GM19193 (cell line): ENCODE results near the gene APOL1.

Source experiments
- POLR2A ChIP-seq: IDR thresholded peaks from 4 replicates; pipeline ENCODE4 v1.6.1; 2011; ENCODE audit not compliant: insufficient read depth, insufficient read length; ENCODE audit errors: extremely low read depth

APOL1 gene

GRCh38 chr22:36286096-36286957 is 33.4 kb downstream of the APOL1 start:
- TF ChIP-seq POLR2A = no peak

GRCh38 chr22:36287881-36288515 is 35.1 kb downstream of the APOL1 start:
- no peak for TF ChIP-seq POLR2A

DNA sequence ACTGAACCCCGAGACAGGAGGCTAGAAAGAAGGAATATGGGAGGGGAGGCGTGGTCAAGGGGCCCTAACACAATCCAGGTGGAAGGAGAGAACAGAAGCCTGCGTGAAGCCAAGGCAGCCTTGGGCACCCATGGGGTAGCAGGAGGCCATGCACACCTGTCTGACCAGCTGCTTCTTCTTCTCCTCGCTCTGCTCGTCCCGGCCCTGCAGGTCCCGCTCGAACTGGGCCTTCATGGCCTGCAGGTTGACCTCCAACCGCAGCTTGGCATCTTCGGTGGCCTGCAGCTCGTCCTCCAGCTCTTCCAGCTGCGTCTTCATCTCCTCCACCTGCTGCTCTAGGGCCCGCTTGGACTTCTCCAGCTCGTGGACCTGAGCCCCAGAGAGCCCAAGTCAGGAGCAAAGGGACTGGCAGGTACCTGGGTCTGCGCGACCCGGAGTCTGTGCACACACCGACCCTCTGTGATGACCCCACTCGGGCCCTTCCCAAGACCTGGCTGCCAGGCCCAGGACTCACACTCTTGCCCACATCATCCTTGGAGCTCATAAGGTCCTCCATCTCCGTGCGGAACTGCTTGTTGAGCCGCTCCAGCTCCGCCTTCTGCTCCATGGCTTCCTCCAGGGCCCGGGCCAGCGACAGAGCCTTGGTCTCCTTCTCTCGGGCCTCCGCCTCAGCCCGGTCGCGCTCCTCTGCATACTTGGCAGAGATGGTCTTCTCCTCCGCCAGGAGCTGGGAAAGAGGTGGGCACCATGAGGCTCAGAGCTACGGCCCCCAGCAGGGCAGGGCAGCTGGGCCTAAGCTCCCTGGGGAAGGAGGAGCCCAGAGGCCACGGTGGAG is 35.9 kb downstream of the APOL1 start:
- TF ChIP-seq POLR2A = no peak

- no peak for TF ChIP-seq POLR2A
Observed at GRCh38 chr22:36289406-36289870, 36.5 kb downstream of the APOL1 start.

DNA sequence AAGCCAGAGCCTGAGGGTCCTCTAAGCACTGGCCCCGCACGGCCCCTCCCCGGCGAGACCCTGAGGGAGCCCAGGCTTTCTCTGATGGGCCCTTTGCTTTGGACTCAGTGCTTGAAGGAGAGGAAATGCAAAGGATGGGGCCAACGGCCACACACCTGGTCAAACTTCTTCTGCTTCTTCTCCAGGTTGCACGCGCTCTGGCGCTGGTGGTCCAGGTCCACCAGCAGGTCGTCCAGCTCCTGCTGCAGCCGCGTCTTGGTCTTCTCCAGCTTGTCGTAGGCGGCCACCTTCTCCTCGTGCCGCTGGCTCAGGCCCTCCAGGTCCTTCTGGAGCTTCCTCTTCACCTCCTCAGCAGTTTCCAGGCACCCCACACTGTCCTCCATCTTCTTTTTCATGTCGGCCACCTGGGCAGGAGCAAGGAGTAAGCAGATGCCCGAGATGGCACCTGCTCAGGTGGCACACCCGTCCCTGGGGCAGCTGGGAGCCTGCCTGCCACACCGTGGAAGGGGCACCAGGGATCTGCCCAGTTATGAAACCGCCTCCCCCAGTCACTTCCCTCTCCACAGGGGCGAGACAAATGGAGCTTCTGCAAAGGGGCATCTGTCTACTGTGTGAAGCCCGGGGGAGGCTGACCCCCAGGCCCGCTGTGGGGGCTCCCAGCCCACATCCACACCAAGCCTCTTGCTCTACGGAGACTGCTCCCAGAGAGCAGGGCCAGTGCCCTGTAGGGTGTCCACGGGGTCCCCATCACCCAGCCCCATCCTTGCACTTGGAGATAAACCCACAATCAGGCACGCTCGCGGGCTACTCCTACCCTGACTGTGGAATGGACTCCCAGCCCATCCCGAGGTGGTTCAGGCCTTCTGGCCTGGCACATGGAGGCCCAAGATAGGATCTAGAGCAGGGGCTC is 39.2 kb downstream of the APOL1 start:
- TF ChIP-seq POLR2A = no peak

- no peak for TF ChIP-seq POLR2A
Observed at GRCh38 chr22:36292823-36293530, 40.0 kb downstream of the APOL1 start.

DNA sequence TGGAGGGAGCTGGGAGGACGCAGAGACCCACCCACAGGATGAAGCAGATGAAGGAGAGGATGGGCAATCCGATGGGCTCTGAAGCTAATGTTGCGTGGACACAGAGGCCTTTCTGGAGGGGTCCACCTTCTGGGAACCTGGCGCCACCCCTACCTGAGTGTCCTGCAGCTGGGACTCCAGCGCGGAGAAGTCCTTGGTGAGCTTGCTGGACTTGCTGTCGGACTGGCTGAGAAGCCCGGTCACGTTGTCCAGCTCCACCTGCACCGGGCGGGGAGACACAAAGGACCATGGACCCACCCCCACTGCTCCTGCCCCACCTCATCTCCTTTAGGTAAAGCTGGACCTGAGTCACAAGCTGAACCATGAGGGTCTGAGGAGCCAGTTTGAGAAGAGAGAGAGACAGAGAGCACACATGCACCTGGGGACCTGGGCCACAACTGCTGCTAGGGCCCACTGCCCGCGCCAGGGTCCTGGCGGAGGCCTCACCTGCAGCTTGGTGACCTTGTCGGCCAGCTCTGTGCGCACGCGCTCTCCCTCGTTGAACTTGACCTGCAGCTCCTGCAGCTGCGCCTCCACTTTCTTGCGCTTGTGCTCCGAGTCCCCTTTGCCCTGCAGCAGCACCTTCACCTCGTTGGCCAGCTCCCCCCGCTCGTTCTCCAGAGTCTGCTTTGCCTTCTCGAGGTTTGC is 40.8 kb downstream of the APOL1 start:
- TF ChIP-seq POLR2A = no peak

GRCh38 chr22:36294293-36294620 is 41.3 kb downstream of the APOL1 start:
- no peak for TF ChIP-seq POLR2A

DNA sequence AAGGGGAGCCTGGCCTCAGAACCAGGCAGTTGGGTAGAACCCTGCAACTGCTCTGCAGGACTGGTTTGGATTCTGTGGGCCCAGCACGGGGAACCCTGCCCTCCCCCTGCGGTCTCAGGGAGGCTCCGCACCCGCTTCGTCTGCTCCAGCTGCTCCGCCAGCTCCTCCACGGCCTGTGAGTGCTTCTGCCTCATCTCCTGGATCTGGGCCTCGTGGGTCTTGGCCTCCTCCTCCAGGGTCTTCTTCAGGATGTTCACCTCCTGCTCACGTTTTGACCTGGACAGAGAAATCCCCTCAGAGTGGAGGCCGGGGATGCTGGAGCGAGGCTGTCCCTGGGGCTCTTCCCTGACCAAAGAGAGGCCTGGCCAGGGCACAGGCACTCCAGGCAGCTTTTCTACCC is 41.9 kb downstream of the APOL1 start:
- TF ChIP-seq POLR2A = no peak

DNA sequence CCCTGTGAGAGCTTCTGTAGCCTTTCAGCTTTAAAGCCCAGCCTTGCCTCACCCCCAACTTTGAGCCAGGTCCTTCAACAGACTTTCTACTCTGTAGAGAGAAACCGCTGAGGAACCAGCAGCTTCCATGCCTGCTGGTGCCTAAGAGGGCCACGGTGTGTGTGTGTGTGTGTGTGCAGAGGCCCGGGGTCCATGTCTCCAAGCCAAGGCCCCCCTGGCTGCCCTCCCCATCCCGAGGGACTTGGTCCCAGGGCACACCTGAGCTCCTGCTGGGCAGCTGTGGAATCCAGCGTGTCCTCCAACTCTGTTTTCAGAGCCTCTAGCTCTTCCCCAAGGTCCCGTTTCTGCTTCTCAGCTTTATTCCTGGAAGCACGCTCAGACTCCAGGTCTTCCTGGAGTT is 42.3 kb downstream of the APOL1 start:
- no peak for TF ChIP-seq POLR2A

DNA sequence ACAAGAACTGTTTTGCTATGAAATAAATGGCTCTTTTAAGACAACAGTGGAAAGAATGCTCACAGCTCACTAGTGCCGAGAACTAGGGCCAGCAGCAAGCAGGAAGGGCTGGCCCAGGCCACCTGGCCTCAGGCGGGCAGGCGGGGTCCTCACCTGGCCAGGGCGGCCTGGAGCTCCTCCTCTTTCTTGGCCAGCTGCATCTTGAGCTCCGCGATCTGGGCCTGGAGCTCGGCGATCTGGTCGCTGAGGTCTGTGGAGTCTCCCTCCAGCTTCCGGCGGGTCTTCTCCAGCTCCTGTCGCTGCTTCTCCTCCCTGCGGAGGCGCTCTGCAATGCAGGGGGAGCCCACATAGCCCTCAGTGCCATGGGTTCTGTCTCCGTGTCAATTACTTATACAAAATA is 43.8 kb downstream of the APOL1 start:
- no peak for TF ChIP-seq POLR2A

DNA sequence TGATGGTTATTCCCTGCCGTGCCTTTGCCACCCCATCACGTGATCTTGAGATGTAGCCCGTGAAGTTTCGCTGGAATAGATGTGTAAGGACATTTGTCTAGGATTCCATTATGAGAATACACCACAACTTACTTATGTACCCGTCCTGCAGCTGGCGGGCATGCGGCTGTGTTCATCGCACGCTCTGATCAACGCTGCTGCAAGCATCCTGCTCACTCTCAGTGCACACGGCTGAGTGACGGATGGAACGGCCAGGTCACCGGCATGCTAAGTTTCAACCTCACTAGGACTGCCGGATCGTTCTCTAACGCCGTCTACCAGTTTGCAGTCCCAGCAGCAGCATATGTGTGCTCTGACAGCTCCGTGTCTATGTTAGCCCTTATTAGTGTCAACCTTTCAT is 44.6 kb downstream of the APOL1 start:
- TF ChIP-seq POLR2A = no peak

GRCh38 chr22:36298118-36298517 is 45.2 kb downstream of the APOL1 start:
- TF ChIP-seq POLR2A = no peak
